ENCODE data around the gene CYP21A2.
A peak's percentile ranks its signal among the peaks of the same experiment; 100 is the strongest.

Gene CYP21A2

GRCh38 chr6:32073101-32073500 lies 34.9 kb downstream of the CYP21A2 start:
- DNase-seq (ENCODE audit: low spot score) = no peak
- TF ChIP-seq CTCF (conservative IDR thresholded peaks at IDR 0.05; ENCODE audit: low read depth) = no peak
- ChIA-PET POLR2A (ENCODE audit: low non-redundant PET) (no interaction called here), CTCF (interaction anchor here (0.5 kb wide), 1 partner anchor 69 kb away, joined by 3 read pairs; no protein-coding TSS in a partner anchor)
- H3K27ac ChIP-seq = peak overlapping the region; percentile 31

GRCh38 chr6:32073613-32074012 lies 35.4 kb downstream of the CYP21A2 start:
- no peak for DNase-seq (ENCODE audit: low spot score)
- no peak for TF ChIP-seq CTCF (conservative IDR thresholded peaks at IDR 0.05; ENCODE audit: low read depth)
- ChIA-PET POLR2A (ENCODE audit: low non-redundant PET) (no interaction called here), CTCF (interaction anchor here (0.5 to 0.7 kb wide), 2 partner anchors 25 to 69 kb away, joined by 3 to 4 read pairs; no protein-coding TSS in a partner anchor)
- no peak overlapping the region for H3K27ac ChIP-seq

GRCh38 chr6:32074996-32075532 lies 36.8 kb downstream of the CYP21A2 start:
- no peak for TF ChIP-seq CTCF (conservative IDR thresholded peaks at IDR 0.05; ENCODE audit: low read depth)
- peak overlapping the region; percentile 78 for H3K27ac ChIP-seq
- POLR2A ChIA-PET (ENCODE audit: low non-redundant PET) = no interaction called here
- CTCF ChIA-PET = no interaction called here
- DNase-seq (ENCODE audit: low spot score) = no peak

- CTCF ChIA-PET = interaction anchor here (0.8 kb wide), 1 partner anchor 30 kb away, joined by 3 read pairs; no protein-coding TSS in a partner anchor
- peak overlapping the region; percentile 78 for H3K27ac ChIP-seq
- no peak for TF ChIP-seq CTCF (conservative IDR thresholded peaks at IDR 0.05; ENCODE audit: low read depth)
- POLR2A ChIA-PET (ENCODE audit: low non-redundant PET) = interaction anchor here (0.5 kb wide), 1 partner anchor 35 kb away, joined by 4 read pairs; no protein-coding TSS in a partner anchor
- DNase-seq (ENCODE audit: low spot score) = no peak
Measured at GRCh38 chr6:32075781-32076180, 37.6 kb downstream of the CYP21A2 start.

- H3K27ac ChIP-seq = peak overlapping the region; percentile 78
- no peak for TF ChIP-seq CTCF (conservative IDR thresholded peaks at IDR 0.05; ENCODE audit: low read depth)
- ChIA-PET CTCF (interaction anchor here (0.8 kb wide), 1 partner anchor 30 kb away, joined by 3 read pairs; no protein-coding TSS in a partner anchor), POLR2A (ENCODE audit: low non-redundant PET) (interaction anchor here (0.5 kb wide), 1 partner anchor 34 kb away, joined by 4 read pairs; no protein-coding TSS in a partner anchor)
- peak; percentile 54 for DNase-seq (ENCODE audit: low spot score)
Measured at GRCh38 chr6:32076321-32076809, 38.1 kb downstream of the CYP21A2 start.

GRCh38 chr6:32079566-32080290 lies 41.5 kb downstream of the CYP21A2 start:
- ChIA-PET POLR2A (ENCODE audit: low non-redundant PET) (no interaction called here), CTCF (interaction anchor here (1.2 kb wide), 1 partner anchor 32 kb away, joined by 7 read pairs; no protein-coding TSS in a partner anchor)
- H3K27ac ChIP-seq = peak overlapping the region; percentile 92
- DNase-seq (ENCODE audit: low spot score) = no peak
- no peak for TF ChIP-seq CTCF (conservative IDR thresholded peaks at IDR 0.05; ENCODE audit: low read depth)

All from RWPE1 (cell line).